ENCODE measurements around the gene XPC.

The XPC gene

DNA sequence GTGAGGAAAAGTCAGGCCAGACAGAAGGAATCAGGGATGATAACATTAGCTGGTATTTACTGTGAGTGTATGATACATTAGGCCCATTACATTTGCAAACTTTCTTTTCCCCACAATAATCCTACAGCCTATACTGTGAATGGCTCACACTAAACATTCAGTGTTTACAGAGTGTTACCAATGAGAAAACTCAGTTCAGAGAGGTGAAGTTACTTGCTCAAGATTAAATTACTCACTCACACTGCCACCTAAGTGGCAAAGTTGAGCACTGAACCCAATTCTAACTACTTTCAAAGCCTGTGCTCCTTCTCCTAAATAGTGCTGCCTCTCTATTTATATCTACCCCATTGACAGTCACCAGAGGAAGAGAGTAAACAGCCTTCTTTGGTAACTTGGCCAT lies 8.5 kb downstream of the XPC start:
- DNase-seq: no peak

DNA sequence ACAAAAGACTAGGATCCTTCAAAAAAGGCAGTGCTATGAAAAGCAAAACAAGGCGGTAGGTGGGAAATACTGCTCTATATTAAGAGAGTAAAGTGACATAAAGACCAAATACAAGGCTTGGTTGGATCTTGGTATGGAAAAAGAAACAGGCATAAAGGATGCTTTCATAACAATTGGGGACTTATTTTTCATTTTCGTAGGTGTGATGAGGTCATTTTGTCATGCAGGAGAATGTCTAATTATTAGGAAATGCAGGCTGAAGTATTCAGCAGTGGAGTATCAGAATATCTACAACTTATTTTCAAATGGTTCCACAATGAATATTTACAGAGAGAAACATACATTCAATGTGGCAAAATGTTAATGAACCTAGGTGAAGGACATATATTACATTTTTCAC lies 9.0 kb downstream of the XPC start:
- no peak for DNase-seq

DNA sequence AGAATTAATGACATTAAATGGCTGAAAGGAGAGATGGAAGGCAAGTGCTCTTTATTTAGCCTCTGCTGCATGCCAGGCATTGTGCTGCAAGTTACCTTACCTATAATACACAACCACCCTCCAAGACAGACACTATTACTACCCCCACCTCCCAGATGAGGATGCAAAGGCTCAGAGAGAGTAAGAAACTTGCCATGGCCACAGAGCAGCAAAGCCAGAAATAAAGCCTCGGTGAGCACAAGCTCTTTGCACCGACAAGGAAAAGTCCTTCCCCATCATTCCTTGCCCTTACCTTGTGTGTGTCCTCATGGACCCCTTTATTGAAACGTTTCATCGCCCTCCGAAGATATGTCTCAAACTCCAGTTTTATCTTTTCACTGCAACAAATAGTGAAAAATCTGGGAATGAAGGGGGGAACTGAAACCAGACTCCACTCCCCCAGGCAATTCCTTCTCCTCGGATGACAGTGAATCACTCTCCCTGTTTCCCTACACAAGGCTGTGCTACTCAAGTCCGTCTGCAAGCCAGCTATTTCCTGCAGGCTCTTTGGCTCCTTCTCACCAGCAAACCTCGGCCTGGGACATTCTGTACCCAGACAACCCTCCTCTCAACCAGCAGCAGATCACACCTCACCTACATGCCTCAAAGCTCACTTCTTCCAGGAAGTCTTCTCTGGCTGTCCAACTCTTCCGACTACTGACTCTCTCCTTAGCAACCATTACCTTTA lies 11.4 kb downstream of the XPC start:
- no peak for DNase-seq

DNA sequence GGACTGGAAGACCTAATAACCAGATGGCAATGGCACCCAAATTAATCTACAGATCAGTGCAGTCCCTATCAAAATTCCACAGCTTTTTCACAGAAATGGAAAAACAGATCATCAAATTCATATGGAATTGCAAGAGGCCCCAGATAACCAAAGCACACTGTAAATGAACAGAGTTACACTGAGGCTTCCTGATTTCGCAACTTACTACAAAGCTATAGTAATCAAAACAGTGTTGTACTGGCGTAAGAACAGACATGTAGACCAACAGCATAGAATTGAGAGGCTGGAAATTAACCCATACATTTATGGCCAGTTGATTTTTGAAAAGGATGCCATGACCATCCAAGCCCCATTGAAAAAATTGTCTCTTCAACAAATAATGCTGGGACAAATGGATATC lies 16.2 kb downstream of the XPC start:
- no peak for DNase-seq

DNA sequence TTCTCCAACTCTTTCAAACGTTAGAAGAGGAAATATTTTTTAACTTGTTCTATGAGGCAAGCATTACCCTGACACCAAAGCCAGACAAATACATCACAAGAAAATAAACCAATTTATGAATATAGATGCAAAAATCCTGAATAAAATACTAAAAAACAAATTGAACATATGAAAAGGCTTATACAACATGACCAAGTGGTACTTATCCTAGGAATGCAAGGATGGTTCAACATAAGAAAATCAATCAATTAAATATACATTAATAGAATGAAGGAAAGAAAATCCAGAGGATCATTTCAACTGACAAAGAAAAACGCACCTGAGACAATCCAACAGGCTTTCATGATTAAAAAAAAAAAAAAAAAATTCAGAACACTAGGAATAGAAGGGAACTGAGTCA lies 17.1 kb downstream of the XPC start:
- DNase-seq: no peak

DNA sequence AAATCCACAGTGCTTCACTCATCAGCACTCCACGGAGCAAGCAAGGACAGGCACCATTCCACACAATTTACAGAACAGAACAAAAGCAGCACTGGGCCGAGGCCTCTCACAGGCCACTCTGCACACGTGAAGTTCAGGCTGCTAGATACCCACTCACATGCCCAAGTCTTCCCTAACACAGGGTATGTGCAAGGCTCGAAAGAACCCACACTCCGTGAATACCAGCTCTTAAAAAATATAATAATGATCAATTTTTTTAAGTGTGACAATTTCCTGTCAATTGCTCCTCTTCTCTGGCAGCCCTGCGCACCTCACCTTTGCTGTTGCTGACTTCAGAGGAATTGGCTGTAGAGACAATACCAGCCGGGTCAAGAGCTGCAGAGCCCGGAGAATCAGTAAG lies 19.0 kb downstream of the XPC start:
- DNase-seq: no peak

DNA sequence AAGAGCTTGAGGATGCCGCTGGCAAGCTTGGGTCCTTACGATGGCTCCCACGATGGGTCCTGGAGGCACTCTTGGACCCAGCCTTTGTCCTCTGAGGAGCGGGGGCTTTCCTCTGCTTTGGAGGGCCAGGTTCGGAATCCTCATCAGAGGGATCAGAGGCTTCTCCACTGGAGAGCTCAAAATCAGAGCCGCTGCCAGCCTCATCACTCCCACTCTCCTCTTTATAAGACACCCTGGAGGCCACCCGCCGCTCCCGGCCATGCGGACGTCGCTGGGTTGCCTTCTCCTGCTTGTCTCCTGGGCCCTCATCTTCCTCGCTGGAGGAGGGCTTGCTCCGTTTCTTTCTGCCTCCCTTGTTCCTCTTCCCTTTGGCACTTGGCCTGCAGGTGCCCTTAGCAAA lies 20.0 kb downstream of the XPC start:
- no peak for DNase-seq

DNA sequence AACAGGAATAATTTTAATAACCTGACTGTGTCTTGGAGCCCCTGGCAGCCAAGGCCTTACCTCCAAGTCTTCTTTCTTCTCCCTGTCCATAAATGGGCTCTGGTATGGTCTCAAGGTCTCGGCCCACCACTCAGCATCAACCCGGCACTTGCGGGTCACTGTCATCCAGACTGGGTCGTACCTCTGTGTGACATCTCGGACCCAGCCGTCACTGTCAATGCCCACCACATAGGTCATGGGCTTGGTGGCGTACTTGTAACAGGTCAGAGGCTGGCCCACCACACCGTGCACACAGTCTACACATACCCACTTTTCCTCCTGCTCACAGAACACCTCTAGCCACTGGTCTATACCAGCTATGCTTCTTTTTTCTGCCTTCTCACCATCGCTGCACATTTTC lies 20.4 kb downstream of the XPC start:
- no peak for DNase-seq

DNA sequence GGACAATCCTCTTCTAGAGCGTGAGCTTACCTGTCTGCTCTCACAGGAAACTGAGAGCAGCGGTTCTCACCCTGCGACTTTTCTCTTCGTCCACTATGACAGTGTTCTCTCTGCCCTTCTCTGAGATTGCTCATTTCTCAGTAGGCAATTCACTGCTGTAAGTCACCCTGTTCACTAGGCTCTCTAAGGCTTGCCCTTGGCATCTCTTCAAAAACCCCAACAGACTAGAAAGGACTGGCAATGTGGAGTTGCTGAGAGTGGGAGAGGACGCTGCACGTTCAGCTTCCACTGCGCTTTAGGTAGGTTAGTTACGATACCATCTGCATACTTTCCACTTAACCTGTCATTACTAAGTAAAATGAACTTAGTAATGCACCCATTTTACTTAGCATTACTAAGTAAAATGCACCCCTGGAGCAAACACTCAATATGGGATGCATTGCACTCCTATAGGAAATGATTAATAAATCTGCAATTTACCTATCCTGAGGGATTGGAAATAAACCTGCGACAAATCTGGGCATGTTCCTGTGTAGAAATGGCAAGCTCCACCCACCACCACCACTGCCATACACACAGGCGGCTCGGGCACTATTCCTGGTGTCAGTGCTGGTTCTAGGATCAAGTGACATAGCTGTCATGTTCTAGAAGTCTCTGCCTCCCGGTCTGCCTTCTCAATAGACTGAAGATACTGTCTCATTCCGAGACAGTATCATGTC lies 21.4 kb downstream of the XPC start:
- no peak for DNase-seq

DNA sequence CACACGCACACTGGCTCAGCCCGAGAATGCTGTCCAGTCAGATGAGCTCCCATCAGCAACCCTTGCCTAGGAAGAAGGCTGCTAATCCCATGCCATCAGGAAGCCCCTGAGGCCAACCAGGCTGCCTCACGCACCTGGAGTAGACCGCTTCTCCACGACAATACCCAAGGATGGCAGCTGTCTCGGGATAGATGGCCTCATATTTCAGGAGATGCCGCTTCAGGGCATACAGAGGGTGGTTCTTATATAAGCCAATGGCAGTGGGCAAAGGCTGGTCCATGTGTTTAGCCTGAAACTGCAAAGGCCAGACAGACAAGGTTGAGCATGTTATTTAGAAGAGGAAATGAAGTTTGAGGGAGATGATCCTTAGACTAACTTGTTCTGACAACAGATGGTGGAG lies 22.2 kb downstream of the XPC start:
- DNase-seq: no peak

DNA sequence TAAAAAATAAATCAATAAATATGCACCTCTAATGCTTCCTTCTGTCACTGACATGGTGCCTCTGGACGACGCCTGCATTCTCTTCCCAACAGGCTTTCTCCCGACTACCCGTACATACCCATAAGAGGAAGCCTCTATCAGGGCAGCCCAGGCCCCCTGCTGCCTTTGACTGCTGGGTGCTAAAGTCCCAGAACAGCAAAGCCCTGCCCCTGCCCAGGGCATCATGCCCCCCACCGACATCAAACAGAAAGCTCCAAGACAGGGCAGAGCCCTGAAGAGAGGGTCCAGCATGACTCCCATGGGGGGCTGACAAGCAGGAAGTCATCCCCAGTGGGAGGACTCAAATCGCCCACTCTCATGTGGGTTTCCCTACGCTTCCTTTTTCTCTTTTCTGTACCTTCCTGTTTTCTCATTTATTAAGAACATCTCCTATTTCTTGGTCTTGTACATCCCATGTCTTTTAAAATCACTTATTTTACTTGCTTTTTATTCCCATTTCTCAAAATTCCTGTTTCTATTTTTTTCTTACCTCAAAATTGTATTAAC lies 23.4 kb downstream of the XPC start:
- DNase-seq: no peak

DNA sequence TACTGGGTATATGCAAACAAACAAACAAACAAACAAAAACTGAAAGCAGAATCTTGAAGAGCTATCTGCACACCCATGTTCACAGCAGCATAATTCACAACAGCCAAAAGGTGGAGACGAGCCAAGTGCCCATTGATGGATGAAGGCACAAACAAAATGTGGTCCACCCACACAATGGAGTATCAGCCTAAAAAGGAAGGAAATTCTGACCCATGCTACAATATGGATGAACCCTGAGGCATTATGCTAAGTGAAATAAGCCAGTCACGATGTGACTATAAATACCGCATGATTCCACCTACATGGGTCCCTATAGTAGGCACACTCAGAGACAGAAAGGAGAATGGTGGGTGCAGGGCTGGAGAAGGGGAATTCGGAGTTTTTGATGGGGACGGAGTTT lies 24.1 kb downstream of the XPC start:
- no peak for DNase-seq

DNA sequence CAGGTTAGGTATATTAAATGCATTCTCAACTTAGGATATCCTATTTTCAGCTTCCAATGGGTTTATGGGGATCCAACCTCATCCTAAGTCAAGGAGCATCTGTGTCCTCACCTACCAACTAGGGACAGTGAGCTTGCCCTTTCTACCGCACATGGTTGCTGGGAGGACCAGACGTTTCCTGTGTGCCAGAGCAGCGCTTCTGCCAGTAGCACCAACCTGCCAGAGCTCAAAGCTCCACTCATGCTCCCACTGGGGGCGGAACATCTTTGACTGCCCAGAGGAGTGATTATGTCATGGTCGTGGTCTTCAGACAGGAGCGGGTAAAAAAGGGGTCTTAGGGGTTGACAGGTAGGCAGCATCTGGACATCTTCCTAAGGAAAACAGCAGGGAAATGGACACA lies 24.7 kb downstream of the XPC start:
- no peak for DNase-seq

DNA sequence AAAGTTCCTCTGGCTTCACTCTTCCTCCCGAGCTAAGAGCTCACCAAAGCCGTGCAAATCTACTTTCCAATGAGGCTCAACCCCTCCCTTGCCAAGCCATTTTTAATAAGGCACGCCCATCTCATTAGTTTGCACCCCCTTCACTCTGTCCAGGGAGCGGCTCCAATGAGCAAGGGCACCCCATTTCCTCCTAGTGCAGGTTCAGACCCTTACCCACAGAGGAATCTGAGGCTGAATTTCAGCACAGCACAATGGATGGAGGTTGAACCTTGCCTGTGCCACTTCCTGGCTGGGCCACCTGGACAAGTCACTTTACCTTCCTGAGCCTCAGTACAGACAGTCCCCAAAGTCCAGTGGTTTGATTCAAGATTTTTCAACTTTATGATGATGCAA lies 25.4 kb downstream of the XPC start:
- no peak for DNase-seq

DNA sequence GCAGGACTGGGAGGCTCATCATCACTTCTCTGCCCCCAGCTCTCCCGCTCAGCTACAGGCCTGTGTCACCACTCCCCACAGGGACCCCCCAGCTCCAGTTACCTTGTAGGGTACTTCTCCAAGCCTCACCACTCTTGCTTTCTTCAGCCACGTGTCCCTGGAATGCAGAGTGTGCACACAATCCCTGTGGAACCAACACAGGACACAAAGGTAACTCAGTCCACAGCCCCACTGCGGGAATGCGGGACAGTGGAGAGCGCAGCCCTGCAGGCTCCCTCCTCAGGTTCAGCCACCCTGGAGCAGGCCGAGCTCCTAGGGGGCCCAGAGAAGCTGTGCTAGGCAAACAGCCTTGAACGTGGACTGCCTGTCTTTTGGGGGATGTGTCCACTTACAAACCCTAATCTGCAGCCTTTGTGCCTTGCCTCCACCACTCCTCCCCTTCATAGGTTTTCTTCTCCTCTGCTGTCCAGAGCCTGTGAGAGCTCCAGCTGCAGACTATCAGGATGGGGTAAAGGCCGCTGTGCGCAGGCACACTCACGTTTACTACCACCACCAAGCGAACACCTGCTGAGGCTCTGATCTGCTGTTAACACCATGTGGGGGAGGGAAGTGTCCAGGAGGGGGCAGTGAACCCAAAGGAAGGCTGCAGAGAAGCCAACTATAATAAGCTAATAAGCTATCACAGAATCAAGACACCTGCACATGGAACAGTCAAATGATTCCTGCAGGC lies 26.0 kb downstream of the XPC start:
- DNase-seq: no peak

DNA sequence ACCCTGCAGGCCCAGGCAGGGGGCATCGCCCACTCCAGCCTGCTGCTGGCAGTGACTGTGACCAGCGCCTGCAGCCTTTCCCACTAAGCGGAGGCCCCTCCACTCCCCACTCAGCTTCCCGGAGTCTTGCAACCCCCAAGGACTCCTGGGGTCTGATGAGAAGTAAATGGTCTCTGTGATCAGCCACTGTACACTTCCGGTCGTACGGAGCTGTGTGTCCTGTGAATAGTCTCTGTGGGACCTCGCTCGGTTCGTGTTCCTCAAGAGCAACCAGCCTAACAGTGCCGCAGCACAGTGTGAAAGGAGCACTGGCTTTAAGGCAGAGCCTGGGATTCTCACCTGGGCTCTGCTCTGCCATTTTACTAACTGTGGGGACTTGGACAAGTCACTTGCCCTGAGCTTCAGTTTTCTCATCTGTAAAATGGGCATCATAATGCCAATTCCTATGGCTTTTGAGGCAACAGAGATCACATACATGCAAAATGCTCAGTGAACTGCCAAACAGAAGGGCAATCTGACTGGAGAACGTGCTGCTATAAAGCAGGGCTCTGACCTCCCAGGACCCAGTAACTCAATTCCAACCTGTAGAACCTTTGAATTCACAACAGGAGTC lies 26.8 kb downstream of the XPC start:
- DNase-seq: no peak

DNA sequence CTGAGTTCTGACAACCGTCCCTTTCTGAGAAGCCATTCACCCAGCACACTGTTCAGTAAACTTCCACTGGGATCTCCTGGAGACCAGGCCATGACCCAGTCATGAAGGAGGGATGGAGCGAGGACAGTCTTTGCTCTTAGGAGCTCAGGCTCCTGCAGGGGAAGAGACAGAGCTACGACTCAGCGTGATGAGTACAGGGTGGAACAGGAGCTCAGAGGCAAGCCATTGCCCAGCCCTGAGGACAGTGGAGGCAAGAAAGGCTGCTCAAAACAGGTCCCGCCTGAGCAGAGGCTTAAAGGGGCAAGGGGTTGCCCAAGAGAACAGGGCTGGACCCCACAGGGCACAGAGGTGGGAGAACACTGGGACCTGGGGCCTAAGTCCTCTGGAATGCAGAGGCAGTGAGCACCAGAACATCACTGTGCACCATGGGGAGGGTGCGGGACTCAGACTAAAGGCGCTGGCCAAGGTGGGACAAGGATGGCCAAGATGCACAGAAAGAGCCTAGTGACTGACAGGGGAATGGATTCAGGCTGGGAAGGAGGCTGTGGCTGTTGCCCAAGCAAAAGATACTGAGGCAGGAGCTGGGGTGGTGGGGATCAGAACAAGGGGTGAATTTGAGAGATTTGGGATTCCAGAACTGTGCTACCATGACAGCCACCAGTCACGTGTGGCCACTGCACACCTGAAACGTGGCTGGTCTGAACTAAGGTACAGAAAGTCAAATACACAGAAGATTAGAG lies 27.7 kb downstream of the XPC start:
- no peak for DNase-seq

DNA sequence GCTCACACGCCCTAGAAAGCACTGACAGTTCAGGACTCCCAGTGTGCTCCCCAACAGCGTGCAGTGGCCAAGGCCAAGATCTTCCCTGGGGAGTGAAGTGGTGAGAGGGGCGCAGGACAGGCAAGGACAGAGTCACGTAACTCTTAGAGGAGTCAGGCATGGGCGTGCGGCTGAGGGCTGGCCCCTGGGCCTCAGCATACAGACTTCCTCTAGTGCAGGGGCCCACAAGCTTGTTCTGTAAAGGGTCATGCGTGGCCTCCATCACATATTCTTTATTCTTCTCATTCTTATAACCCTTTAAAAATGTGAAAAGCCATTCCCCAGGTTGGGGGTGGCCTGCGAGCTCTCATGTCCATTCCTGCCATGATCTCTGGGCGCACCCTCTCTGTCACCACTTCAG lies 28.3 kb downstream of the XPC start:
- DNase-seq: no peak

DNA sequence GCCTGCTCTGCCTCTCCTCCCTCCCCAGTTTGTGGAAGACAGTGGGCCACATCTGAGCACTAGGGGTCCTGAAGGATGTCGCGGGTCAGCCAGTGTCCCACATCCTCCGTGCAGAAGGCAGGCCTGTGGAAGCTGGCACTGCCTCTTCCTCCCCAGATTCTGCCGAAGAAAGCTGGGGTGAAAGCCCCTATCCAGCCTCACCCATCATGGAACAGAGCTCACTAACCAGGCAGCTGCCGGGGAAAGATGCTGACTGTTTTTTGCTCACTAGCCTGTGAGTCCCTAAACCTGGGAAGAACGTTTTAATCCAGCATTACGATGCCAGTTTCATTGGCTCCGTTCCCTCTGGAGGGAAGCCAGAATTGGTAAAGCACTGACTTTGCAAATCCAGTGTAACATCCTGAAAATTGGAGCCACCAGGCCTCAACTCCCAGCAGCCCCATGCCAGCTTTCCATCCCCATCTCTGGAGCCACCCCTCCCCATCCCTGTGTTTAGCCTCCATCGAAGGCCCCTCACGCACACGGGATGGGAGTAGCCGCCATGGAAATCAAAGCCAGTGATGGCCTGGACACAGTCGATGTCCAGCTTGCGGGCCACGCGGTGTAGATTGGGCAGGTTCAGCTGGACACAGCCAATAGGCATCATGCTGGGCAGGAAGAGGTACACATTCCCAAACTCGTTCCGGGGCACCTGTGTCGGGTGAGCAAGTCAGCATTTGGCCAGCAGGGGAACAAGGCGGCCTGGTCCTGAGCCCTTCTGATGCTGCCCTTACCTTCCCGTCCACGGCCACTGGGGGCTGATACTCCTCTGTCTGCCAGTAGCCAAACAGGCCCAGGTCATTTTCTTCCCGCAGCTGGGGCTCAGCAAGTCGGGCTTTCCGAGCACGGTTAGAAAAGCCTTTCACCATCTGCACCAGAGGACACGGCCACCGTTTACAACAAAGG lies 30.1 kb downstream of the XPC start:
- DNase-seq: no peak

DNA sequence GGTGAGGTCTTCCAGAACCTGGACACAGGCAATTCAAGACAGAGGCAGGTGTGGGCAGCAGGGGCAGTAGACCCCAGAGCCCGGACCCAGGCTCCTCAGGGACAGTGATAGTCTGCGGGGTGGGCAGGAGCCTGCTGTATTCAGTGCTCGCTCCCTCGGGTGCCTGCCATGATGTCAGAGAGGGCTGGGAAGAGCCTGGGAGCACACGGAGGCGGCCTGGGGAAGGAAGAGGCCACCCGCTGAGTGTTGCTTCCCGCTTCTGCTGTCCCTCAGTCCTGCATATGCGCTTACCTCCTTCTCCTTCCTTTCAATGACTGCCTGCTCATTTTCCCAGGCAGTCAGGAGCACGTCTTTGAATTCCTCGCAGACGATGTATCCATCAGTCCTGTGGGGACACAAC lies 30.8 kb downstream of the XPC start:
- DNase-seq: no peak

DNA sequence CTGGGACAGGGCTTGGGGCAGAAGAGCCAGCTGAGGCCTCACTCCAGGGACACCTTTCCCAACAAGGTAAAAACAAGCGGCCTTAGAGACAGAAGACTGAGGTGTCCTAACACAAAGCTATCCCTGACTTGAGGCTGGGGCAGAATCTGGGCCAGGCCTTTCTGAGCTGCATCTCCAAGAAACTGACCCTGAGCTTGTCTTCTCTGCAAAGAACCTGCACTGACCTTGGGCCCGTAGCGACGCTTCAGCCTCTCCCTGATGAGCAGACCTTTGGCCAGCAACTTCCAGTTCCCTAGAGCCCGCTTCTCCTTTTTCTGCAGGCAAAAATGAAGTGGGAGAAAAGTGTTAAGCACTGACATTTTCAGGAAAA lies 31.4 kb downstream of the XPC start:
- no peak for DNase-seq

Data from bone marrow (tissue), 2 donors.